Measurements from ENCODE around the gene PITPNC1.

- TF ChIP-seq, protein P1, sequence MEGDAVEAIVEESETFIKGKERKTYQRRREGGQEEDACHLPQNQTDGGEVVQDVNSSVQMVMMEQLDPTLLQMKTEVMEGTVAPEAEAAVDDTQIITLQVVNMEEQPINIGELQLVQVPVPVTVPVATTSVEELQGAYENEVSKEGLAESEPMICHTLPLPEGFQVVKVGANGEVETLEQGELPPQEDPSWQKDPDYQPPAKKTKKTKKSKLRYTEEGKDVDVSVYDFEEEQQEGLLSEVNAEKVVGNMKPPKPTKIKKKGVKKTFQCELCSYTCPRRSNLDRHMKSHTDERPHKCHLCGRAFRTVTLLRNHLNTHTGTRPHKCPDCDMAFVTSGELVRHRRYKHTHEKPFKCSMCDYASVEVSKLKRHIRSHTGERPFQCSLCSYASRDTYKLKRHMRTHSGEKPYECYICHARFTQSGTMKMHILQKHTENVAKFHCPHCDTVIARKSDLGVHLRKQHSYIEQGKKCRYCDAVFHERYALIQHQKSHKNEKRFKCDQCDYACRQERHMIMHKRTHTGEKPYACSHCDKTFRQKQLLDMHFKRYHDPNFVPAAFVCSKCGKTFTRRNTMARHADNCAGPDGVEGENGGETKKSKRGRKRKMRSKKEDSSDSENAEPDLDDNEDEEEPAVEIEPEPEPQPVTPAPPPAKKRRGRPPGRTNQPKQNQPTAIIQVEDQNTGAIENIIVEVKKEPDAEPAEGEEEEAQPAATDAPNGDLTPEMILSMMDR (IDR thresholded peaks at IDR 0.05), result no peak
- TF ChIP-seq POLR2A (IDR thresholded peaks at IDR 0.05) (no peak), EP300 (IDR thresholded peaks at IDR 0.05) (no peak), POLR2AphosphoS5 (IDR thresholded peaks at IDR 0.05) (no peak)
Measured at GRCh38 chr17:67499685-67500084, 122.6 kb downstream of the PITPNC1 start.

All from upper lobe of left lung (tissue), 4 donors.